Suprapubic skin (tissue), 4 donors: ENCODE data around the gene KCTD21. TPM values are rescaled to one million over a fixed set of nuclear protein-coding genes. Genes with fewer than 3 reads are reported as not detected.
A peak's percentile ranks its signal among the peaks of the same experiment; 100 is the strongest.

ENCODE experiments used
- DNase-seq, 2 donors: peaks; one replicate each; pipeline ENCODE4 v3.0.0-alpha.2; 2019; ENCODE audit warnings: low spot score in 2 of 2
- H3K27ac ChIP-seq: fragments of 200-600 bp; sonication (generic); one replicate; pipeline ENCODE4 v1.5.1; 2019
- H3K27me3 ChIP-seq: fragments of 200-600 bp; sonication (generic); one replicate; pipeline ENCODE4 v1.5.1; 2019
- H3K36me3 ChIP-seq: fragments of 200-600 bp; sonication (generic); one replicate; pipeline ENCODE4 v1.5.1; 2019
- H3K4me1 ChIP-seq: fragments of 200-600 bp; sonication (generic); one replicate; pipeline ENCODE4 v1.5.1; 2019
- H3K4me3 ChIP-seq: fragments of 200-600 bp; sonication (generic); one replicate; pipeline ENCODE4 v1.5.1; 2019; ENCODE audit warnings: mild to moderate bottlenecking
- H3K9me3 ChIP-seq: fragments of 200-600 bp; sonication (generic); one replicate; pipeline ENCODE4 v1.5.1; 2019
- CTCF ChIP-seq, 2 donors: fragments of 200-600 bp in 1 of 2; fragments of 450-650 bp in 1 of 2; sonication (generic) in 1 of 2; IDR thresholded peaks; one replicate each; pipeline ENCODE4 v1.5.1; 2016 to 2019; ENCODE audit warnings: antibody characterized with exemption in 2 of 2, mild to moderate bottlenecking in 1 of 2, moderate library complexity in 1 of 2
- EP300 ChIP-seq: sonication (generic); formaldehyde crosslinking; IDR thresholded peaks from one replicate; pipeline ENCODE4 v1.6.1; 2017; ENCODE audit warnings: antibody characterized with exemption
- POLR2A ChIP-seq, 2 donors: fragments of 450-650 bp; IDR thresholded peaks; one replicate each; pipeline ENCODE4 v1.6.1; 2017; ENCODE audit warnings: antibody characterized with exemption in 2 of 2, mild to moderate bottlenecking in 2 of 2, moderate library complexity in 2 of 2
- POLR2AphosphoS5 ChIP-seq, 3 donors: sonication (generic); formaldehyde crosslinking; IDR thresholded peaks; one replicate each; pipeline ENCODE4 v1.6.1; 2017; ENCODE audit warnings: antibody characterized with exemption in 3 of 3
- WGBS: methylation state at CpG from one replicate; pipeline ENCODE4 v1.1.5; 2018; 5-methylcytosine and 5-hydroxymethylcytosine counted together
- total RNA-seq, 4 donors: library from RNA; depleted of rRNA; stranded (reverse); fragments of >200 nt; gene quantifications; one replicate each; pipeline ENCODE4 v1.1.0, GENCODE V29; 2016

The KCTD21 gene
- total RNA-seq, 4 donors from 2014 or later: 3.6 to 11.1 (median 4.3) TPM

GRCh38 chr11:78140392-78141077, 47.9 kb downstream of the KCTD21 start:
- 75% methylated on average over 17 of the region's 17 CpGs for WGBS

GRCh38 chr11:78139422-78140391, 48.7 kb downstream of the KCTD21 start, which contains the start of gene ALG8:
Gene ALG8, minus strand, starts transcription at chr11:78139626. Its CDS starts 38 bp downstream, at chr11:78139588.
- Histone ChIP-seq H3K27me3 (no peaks in the 10 kb centered on the region), H3K4me3 (peak within 1 kb of the TSS; percentile 64), H3K27ac (peak within 1 kb of the TSS; percentile 53), H3K36me3 (no peaks in the 10 kb centered on the region), H3K9me3 (no peaks in the 10 kb centered on the region), H3K4me1 (peaks cover 33% of the 10 kb centered on the region)
- DNase-seq: peak; percentile 93 to 94
- TF ChIP-seq CTCF (IDR thresholded peaks at IDR 0.05): no peak
- no peak for TF ChIP-seq EP300
- peak in 1 of 2 donors; percentile 45 for TF ChIP-seq POLR2A (IDR thresholded peaks at IDR 0.05)
- peak in 1 of 3 donors; percentile 13 for TF ChIP-seq POLR2AphosphoS5 (IDR thresholded peaks at IDR 0.05)
- WGBS: 5% methylated on average over 23 of the region's 52 CpGs

More at GRCh38 chr11:78140392-78141077, 47.9 kb downstream of the KCTD21 start:
- TF ChIP-seq POLR2AphosphoS5 (IDR thresholded peaks at IDR 0.05) (no peak), EP300 (no peak), POLR2A (IDR thresholded peaks at IDR 0.05) (no peak), CTCF (IDR thresholded peaks at IDR 0.05) (no peak)
- peaks cover 33% of the 10 kb centered on the region for H3K4me1 ChIP-seq
- DNase-seq: no peak
- H3K36me3 ChIP-seq: no peaks in the 10 kb centered on the region
- no peaks in the 10 kb centered on the region for H3K9me3 ChIP-seq
- H3K27me3 ChIP-seq: no peaks in the 10 kb centered on the region
- peak overlapping the region; percentile 64 for H3K4me3 ChIP-seq
- no peak overlapping the region for H3K27ac ChIP-seq

- peak overlapping the region; percentile 64 for H3K4me3 ChIP-seq
- H3K4me1 ChIP-seq: peaks cover 33% of the 10 kb centered on the region
- H3K27me3 ChIP-seq: no peaks in the 10 kb centered on the region
- H3K9me3 ChIP-seq: no peaks in the 10 kb centered on the region
- TF ChIP-seq POLR2AphosphoS5 (IDR thresholded peaks at IDR 0.05) (no peak), CTCF (IDR thresholded peaks at IDR 0.05) (no peak)
- no peak for DNase-seq
- no peaks in the 10 kb centered on the region for H3K36me3 ChIP-seq
- WGBS: 36% methylated on average over 7 of the region's 12 CpGs
- H3K27ac ChIP-seq: peak overlapping the region; percentile 53
Measured at GRCh38 chr11:78138694-78139421, 49.6 kb downstream of the KCTD21 start.

GRCh38 chr11:78138291-78138690, 50.1 kb downstream of the KCTD21 start:
- Histone ChIP-seq H3K4me3 (peak overlapping the region; percentile 64), H3K27me3 (no peaks in the 10 kb centered on the region), H3K4me1 (peaks cover 33% of the 10 kb centered on the region), H3K9me3 (no peaks in the 10 kb centered on the region), H3K27ac (no peak overlapping the region), H3K36me3 (no peaks in the 10 kb centered on the region)
- no peak for DNase-seq
- 79% methylated on average over 4 of the region's 4 CpGs for WGBS
- TF ChIP-seq EP300 (no peak), CTCF (IDR thresholded peaks at IDR 0.05) (no peak), POLR2A (IDR thresholded peaks at IDR 0.05) (no peak), POLR2AphosphoS5 (IDR thresholded peaks at IDR 0.05) (no peak)
